Cardiac muscle cell (in vitro differentiated cells and primary cell): Measurements from ENCODE around the gene CXCR5. TPM values are rescaled to one million over a fixed set of nuclear protein-coding genes. Genes with fewer than 3 reads are reported as not detected.

Source experiments
- DNase-seq, 2 donors: peaks; one replicate each; pipeline versions ENCODE4 v3.0.0 to v3.0.0-alpha.2; 2010 to 2017; ENCODE audit warnings: low read depth in 1 of 2, low spot score in 1 of 2
- H3K27ac ChIP-seq: fragments of 200-600 bp; sonication (generic); 2 replicates; pipeline ENCODE4 v1.5.1; 2016
- H3K27me3 ChIP-seq: fragments of 200-600 bp; sonication (generic); 2 replicates; pipeline ENCODE4 v1.6.0; 2016; ENCODE audit warnings: control low read depth
- H3K36me3 ChIP-seq: fragments of 200-600 bp; sonication (generic); 2 replicates; pipeline ENCODE4 v1.5.1; 2016; ENCODE audit warnings: control low read depth
- H3K4me1 ChIP-seq: fragments of 200-600 bp; sonication (generic); 2 replicates; pipeline ENCODE4 v1.8.1; 2017; ENCODE audit warnings: low read depth, mild to moderate bottlenecking, mixed run types
- H3K4me3 ChIP-seq: fragments of 200-600 bp; sonication (generic); 2 replicates; pipeline ENCODE4 v1.5.1; 2016; ENCODE audit warnings: mild to moderate bottlenecking
- H3K9me3 ChIP-seq: fragments of 200-600 bp; sonication (generic); 2 replicates; pipeline ENCODE4 v1.5.1; 2017; ENCODE audit warnings: low read depth, mild to moderate bottlenecking, control low read depth
- CTCF ChIP-seq: IDR thresholded peaks from 2 replicates; pipeline ENCODE4 v1.5.1; 2012; ENCODE audit warnings: low read depth, mild to moderate bottlenecking, low read length
- polyA plus RNA-seq: library from polyadenylated mRNA; unstranded; fragments of >200 nt; fragmentation: Nextera tagmentation; extraction: Ambion mirVana; gene quantifications from 2 replicates; pipeline ENCODE4 v1.2.1, GENCODE V29; 2016
- total RNA-seq: library from RNA; depleted of rRNA; stranded (reverse); fragments of >200 nt; gene quantifications from 2 replicates; pipeline ENCODE4 v1.2.3, GENCODE V29; 2016

CXCR5 gene
- total and polyA plus RNA-seq, 2 experiments from 2014 or later: not detected

GRCh38 chr11:118892514-118892913 is 8.8 kb downstream of the CXCR5 start:
- peaks cover 24% of the 10 kb centered on the region for H3K4me1 ChIP-seq
- TF ChIP-seq CTCF: no peak
- no peak overlapping the region for H3K4me3 ChIP-seq
- no peak for DNase-seq
- no peaks in the 10 kb centered on the region for H3K27me3 ChIP-seq
- H3K9me3 ChIP-seq: no peaks in the 10 kb centered on the region
- H3K27ac ChIP-seq: no peak overlapping the region
- no peaks in the 10 kb centered on the region for H3K36me3 ChIP-seq

- Histone ChIP-seq H3K4me1 (peaks cover 20% of the 10 kb centered on the region), H3K27ac (no peak overlapping the region), H3K27me3 (no peaks in the 10 kb centered on the region), H3K36me3 (no peaks in the 10 kb centered on the region), H3K9me3 (no peaks in the 10 kb centered on the region), H3K4me3 (no peak overlapping the region)
- DNase-seq: no peak
- no peak for TF ChIP-seq CTCF
Observed at GRCh38 chr11:118892964-118893363, 9.3 kb downstream of the CXCR5 start.

- DNase-seq: no peak
- no peak for TF ChIP-seq CTCF
- no peak overlapping the region for H3K4me3 ChIP-seq
Observed at GRCh38 chr11:118893662-118894061, 10.0 kb downstream of the CXCR5 start.

GRCh38 chr11:118894192-118894591 is 10.5 kb downstream of the CXCR5 start:
- TF ChIP-seq CTCF: no peak
- no peak for DNase-seq
- Histone ChIP-seq H3K4me3 (no peak overlapping the region), H3K27ac (no peak overlapping the region), H3K27me3 (no peaks in the 10 kb centered on the region), H3K36me3 (peaks cover 8% of the 10 kb centered on the region), H3K9me3 (no peaks in the 10 kb centered on the region), H3K4me1 (peaks cover 11% of the 10 kb centered on the region)

More at GRCh38 chr11:118893662-118894061, 10.0 kb downstream of the CXCR5 start:
- no peak overlapping the region for H3K27ac ChIP-seq
- no peaks in the 10 kb centered on the region for H3K9me3 ChIP-seq
- no peaks in the 10 kb centered on the region for H3K27me3 ChIP-seq
- H3K4me1 ChIP-seq: peaks cover 13% of the 10 kb centered on the region
- H3K36me3 ChIP-seq: peaks cover 3% of the 10 kb centered on the region

- peaks cover 12% of the 10 kb centered on the region for H3K36me3 ChIP-seq
- no peak overlapping the region for H3K27ac ChIP-seq
- DNase-seq: no peak
Observed at GRCh38 chr11:118895093-118896039, 11.7 kb downstream of the CXCR5 start.

More at GRCh38 chr11:118895093-118896039, 11.7 kb downstream of the CXCR5 start:
- TF ChIP-seq CTCF: no peak
- Histone ChIP-seq H3K4me3 (no peak overlapping the region), H3K4me1 (no peaks in the 10 kb centered on the region), H3K27me3 (no peaks in the 10 kb centered on the region), H3K9me3 (no peaks in the 10 kb centered on the region)
